Measurements from ENCODE around the gene CECR2. TPM values are rescaled to one million over a fixed set of nuclear protein-coding genes. Genes with fewer than 3 reads are reported as not detected.
"Not testable (repeated sequence)": the region's sequence is repeated elsewhere in the genome, so short reads cannot be mapped to it uniquely, and the experiment has no call there.

Gene CECR2
- total RNA-seq, 6 experiments from 2014 or later, result not detected

GRCh38 chr22:17562906-17563870, 193.9 kb downstream of the CECR2 start, which contains the start of gene SLC25A18:
TSS of gene SLC25A18 (plus strand) at chr22:17563498. CDS start at chr22:17579945, 16,447 bp downstream.
- Mint-ChIP-seq H3K27ac (no peak within 1 kb of the TSS), H3K36me3 (ENCODE audit: low read depth) (no peaks in the 10 kb centered on the region), H3K27me3 (ENCODE audit: insufficient read depth) (peaks cover 6% of the 10 kb centered on the region), H3K4me1 (ENCODE audit: low read depth) (peaks cover 32% of the 10 kb centered on the region), H3K4me3 (peak within 1 kb of the TSS; percentile 45), H3K9me3 (no peaks in the 10 kb centered on the region)
- no peak for DNase-seq
- 0 out of 2 replicates have a peak, but pooled peaks have one; percentile 35 for TF ChIP-seq CTCF (IDR thresholded peaks at IDR 0.05)

- H3K4me1 Mint-ChIP-seq (ENCODE audit: low read depth), result peaks cover 33% of the 10 kb centered on the region
- no peaks in the 10 kb centered on the region for H3K9me3 Mint-ChIP-seq
- peaks cover 7% of the 10 kb centered on the region for H3K27me3 Mint-ChIP-seq (ENCODE audit: insufficient read depth)
- no peak overlapping the region for H3K27ac Mint-ChIP-seq
- DNase-seq, result peak; percentile 53
- peak overlapping the region; percentile 45 for H3K4me3 Mint-ChIP-seq
- no peak for TF ChIP-seq CTCF (IDR thresholded peaks at IDR 0.05)
- H3K36me3 Mint-ChIP-seq (ENCODE audit: low read depth), result no peaks in the 10 kb centered on the region
Observed at GRCh38 chr22:17563936-17564391, 194.7 kb downstream of the CECR2 start.

GRCh38 chr22:17566016-17566687, 196.9 kb downstream of the CECR2 start:
- not testable (repeated sequence) for H3K27me3 Mint-ChIP-seq (ENCODE audit: insufficient read depth); H3K27ac Mint-ChIP-seq; H3K4me3 Mint-ChIP-seq; DNase-seq; H3K9me3 Mint-ChIP-seq; H3K36me3 Mint-ChIP-seq (ENCODE audit: low read depth)
- peaks cover 43% of the 10 kb centered on the region for H3K4me1 Mint-ChIP-seq (ENCODE audit: low read depth)

GRCh38 chr22:17566776-17567175, 197.5 kb downstream of the CECR2 start:
- no peaks in the 10 kb centered on the region for H3K9me3 Mint-ChIP-seq
- no peaks in the 10 kb centered on the region for H3K36me3 Mint-ChIP-seq (ENCODE audit: low read depth)
- H3K27ac Mint-ChIP-seq, result no peak overlapping the region
- H3K27me3 Mint-ChIP-seq (ENCODE audit: insufficient read depth), result peaks cover 7% of the 10 kb centered on the region; the same call in 1 of the 2 replicates
- peaks cover 49% of the 10 kb centered on the region for H3K4me1 Mint-ChIP-seq (ENCODE audit: low read depth)
- no peak for DNase-seq
- no peak for TF ChIP-seq CTCF (IDR thresholded peaks at IDR 0.05)
- H3K4me3 Mint-ChIP-seq, result no peak overlapping the region

GRCh38 chr22:17569971-17570511, 200.8 kb downstream of the CECR2 start:
- peak overlapping the region; percentile 85 for H3K4me3 Mint-ChIP-seq
- H3K27ac Mint-ChIP-seq, result peak overlapping the region; percentile 93
- no peak for DNase-seq
- TF ChIP-seq CTCF (IDR thresholded peaks at IDR 0.05), result no peak
- no peaks in the 10 kb centered on the region for H3K9me3 Mint-ChIP-seq
- peaks cover 7% of the 10 kb centered on the region; the same call in 1 of the 2 replicates for H3K27me3 Mint-ChIP-seq (ENCODE audit: insufficient read depth)
- no peaks in the 10 kb centered on the region for H3K36me3 Mint-ChIP-seq (ENCODE audit: low read depth)
- peaks cover 30% of the 10 kb centered on the region for H3K4me1 Mint-ChIP-seq (ENCODE audit: low read depth)
